Peyer's patch (tissue), 4 donors: ENCODE results near the gene CDH26.

Source experiments
- CTCF ChIP-seq, 6 experiments: fragments of 450-650 bp in 4 of 6; fragments of 200-600 bp in 2 of 6; sonication (generic) in 1 of 6; IDR thresholded peaks; one replicate each; pipeline ENCODE4 v1.5.1; 2017 to 2019; ENCODE audit warnings: antibody characterized with exemption in 6 of 6, mild to moderate bottlenecking in 3 of 6, moderate library complexity in 1 of 6
- POLR2A ChIP-seq, 2 donors: fragments of 450-650 bp; IDR thresholded peaks; one replicate each; pipeline ENCODE4 v1.5.1; 2017; ENCODE audit warnings: antibody characterized with exemption in 2 of 2, mild to moderate bottlenecking in 2 of 2, moderate library complexity in 2 of 2

- no peak for TF ChIP-seq CTCF (IDR thresholded peaks at IDR 0.05)
- no peak for TF ChIP-seq POLR2A (IDR thresholded peaks at IDR 0.05)
Measured at GRCh38 chr20:60036746-60037499, 78.7 kb downstream of the CDH26 start.
